ENCODE measurements around the gene TGFB1I1.
A peak's percentile ranks its signal among the peaks of the same experiment; 100 is the strongest.

TGFB1I1 gene

GRCh38 chr16:31453255-31454204 lies 18.4 kb upstream of the TGFB1I1 start:
- no peak for DNase-seq

DNA sequence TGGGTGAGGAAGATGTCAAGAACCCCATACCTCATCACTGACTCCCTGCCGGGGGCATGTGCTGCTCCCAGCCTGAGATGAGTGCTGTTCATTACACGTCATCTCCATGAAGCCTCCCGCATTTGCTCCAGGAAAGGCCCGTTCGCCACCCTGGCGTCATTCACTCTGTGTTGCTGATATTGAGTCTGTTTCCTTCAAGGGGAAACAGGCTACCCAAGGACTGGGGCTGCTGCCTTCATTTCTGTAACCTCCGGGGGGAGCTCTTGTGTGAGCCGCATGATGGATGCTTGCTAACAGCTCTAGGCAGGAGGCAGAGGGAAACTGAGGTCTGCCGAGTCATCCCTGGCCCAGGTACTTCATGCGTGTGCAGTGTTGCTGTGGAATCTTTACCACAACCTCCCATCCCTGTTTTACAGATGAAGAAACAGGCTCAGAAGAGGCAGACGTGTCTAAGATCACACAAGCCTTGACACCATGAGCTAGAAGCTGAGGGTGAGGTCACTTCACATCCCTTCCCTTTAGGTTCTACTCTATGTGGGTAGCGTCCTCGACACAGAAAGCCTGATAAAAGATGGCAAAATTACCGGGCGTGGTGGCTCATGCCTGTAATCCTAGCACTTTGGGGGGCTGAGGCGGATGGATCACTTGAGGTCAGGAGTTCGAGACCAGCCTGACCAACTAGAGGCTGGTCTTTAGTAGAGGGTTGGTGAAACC lies 16.2 kb upstream of the TGFB1I1 start:
- no peak for DNase-seq

DNA sequence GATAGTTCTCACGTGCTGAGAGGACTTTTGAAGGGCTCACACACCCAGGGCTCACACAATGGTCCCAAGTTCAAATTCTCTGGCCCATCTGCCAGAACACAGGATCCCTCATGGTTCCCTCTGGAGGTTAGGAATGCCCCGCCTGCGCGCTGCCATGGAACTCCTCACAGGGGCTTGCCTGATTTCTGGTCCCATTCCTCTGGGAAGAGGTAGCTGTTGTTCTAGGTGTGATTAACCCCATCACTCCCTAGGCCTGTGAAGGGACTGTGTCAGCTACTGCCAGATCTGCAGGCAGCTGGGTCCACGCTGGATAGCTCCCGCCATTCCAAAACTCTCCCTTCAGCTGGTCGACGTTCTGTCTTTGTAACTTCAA lies 15.0 kb upstream of the TGFB1I1 start:
- no peak for DNase-seq

DNA sequence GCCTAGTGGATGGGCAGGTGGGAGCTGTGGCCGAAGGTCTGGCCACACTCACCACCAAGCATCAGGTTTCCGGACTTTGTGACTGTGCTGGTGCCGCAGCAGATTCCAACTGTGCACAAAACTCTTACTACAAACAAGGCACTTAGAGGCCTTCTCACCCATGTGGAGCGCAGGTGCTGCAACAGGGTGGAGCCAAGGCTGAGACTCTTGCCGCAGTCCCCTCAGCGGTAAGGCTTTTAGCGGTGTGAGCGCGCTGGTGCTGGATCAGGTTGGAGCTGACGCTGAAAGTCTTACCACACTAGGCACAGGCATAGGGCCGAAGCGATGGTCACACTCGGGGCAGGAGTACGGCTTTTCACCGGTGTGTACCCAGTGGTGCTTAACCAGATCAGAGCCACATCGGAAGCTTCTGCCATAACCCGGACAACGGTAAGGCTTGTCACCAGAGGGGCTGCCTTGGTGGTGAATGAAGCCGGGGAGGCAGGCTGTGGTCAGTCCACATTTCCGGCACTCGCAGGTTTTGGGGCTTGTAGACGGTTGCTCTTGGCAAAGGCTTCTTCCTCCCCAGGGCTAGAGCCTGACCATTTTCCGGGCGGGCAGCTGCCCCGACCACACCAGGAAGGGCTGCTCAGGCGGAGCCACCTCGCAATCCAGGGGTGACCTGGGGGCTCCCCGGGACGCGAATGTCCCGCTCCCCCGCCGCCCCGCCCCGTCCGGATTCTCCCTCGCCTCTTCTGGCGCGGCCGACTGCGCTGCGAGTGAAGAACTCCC lies 13.7 kb upstream of the TGFB1I1 start:
- peak; percentile 23 for DNase-seq

DNA sequence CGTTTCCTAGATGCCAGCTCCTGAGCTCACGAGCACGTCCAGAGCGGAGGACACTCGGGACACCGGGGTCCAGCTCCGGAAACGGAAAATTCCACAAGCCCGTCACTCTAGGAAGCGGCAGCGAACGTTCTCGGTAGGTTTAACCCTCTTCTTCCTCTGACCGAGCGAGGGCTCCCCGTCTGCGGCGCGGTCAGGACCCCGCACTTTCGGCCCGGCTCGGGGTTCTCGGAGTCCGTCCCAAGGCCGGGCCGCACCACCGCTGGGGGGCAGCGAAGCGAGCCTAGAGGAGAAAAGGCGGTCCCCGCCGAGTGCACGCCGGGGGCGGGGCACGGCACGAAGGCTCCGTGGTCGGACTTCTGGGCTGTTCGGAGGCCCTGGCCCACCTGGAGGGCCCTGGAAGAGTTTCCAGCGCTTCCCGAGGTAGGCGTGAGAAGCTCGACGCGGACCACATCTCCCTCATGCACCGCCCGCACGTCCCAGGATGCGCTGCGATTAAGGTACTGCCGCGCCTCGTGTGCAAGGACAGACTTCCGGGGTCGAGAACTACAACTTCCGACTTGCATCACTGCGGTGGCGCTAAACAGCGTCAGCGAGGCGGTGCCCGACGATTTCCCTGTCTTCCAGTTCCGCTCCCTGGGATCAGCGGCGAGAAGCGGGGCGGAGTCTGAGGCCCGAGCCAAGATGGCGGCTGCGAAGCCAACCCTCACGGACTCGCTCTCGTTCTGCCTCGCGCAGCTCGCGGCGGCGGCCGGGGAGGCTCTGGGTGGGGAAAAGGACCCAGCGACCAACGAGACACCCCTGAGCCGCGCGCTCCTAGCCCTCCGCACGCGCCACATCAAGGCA lies 12.9 kb upstream of the TGFB1I1 start, which contains the start of gene ARMC5:
TSS of gene ARMC5 (plus strand) at position 658 of the 843 bp plus-strand sequence. CDS start at position 682, 24 bp downstream.
- peak; percentile 89 for DNase-seq

DNA sequence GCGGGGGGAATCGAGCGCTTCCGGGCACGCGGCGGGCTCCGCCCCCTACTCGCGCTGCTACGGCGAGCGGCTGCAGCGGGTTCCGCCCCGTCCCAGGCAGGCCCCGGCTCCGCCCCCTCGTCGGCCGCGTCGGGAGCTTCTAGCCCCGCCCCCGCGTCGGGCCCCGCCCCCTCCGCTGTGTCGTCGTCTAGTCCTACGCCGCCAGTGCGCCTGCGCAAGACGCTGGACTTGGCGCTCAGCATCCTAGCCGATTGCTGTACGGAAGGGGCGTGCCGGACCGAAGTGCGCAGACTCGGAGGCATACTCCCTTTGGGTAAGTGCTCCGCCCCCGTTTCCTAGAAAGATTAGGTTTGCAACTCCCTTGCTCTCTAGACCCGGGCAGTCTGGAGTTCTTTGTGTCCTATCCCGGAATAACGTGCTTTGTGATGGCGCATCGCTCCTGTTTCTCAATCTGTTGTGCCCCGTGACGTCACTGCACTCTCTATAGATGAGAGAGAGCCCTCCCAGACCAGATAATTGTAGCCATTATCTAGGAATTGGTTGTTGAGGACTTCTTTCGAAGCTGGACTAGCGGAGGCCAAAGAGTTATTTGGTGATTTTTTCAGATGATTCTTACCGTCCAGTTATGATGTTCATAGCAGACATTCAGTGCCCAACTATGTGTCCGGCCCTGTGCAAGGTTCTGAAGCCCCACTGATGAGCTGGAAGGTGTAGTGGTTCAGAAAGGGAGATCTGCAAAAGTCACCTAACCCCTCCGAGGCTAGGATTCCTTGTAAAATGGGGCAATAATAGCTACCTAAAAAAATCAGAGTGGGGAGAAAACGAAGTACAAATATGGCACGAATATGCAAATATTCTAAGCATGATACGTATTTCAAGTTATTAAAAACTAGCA lies 12.0 kb upstream of the TGFB1I1 start:
- DNase-seq: peak; percentile 97

- peak; percentile 11 for DNase-seq
These were observed 11.4 kb upstream of the TGFB1I1 start for GRCh38 chr16:31460582-31461002.

DNA sequence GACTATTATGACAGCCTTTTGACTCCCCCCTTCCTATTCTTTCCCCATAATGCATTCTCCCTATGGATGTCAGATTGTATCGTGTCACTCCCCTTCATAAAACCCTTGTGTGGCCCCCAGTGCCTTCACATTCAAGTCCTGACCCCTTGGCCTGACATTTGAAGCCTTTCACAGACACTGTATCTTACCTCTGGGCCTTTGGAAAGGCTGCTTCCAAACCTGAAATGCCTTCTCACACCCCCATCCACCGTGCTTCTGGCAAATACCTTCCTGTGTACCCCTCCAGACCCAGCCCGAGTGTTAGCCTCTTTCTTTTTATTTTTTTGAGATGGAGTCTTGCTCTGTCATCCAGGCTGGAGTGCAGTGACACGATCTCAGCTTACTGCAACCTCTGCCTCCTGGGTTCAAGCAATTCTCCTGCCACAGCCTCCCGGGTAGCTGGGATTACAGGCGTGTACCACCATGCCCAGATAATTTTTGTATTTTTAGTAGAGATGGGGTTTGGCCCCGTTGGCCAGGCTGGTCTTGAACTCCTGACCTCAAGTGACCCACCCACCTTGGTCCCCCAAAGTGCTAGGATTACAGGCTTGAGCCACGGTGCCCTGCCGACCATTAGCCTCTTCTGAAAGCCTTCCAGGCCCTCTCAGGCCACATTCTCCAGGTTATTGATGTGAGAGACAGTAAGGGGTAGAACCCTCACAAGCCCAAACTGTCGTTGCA lies 10.6 kb upstream of the TGFB1I1 start:
- DNase-seq: no peak

DNA sequence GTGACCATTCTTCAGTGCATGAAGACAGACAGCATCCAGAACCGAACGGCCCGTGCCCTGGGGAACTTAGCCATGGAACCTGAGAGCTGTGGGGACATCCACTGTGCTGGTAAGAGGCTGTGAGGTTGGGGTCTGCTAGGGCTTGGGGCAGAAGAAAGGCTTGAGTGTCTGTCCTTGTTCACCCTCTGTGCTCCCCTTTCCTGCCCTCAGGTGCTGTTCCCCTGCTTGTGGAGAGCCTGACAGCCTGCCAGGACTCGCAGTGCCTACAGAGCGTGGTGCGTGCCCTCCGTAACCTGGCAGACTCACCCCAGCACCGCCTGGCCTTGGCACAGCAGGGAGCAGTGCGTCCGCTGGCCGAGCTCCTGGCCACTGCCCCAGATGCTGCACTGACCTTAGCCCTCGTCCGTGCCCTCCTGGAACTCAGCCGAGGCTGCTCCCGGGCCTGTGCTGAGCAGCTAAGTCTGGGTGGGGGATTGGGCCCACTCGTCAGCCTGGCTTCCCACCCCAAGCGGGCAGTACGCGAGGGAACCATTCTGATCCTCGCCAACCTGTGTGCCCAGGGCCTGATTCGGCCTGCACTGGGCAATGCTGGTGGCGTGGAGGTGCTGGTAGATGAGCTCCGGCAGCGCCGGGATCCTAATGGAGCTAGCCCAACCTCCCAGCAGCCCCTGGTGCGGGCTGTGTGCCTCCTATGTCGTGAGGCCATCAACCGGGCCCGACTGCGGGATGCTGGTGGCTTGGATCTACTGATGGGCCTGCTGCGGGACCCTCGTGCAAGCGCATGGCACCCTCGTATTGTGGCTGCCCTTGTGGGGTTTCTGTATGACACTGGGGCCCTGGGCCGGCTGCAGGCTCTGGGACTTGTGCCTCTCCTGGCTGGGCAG lies 9.8 kb upstream of the TGFB1I1 start:
- DNase-seq: no peak

DNA sequence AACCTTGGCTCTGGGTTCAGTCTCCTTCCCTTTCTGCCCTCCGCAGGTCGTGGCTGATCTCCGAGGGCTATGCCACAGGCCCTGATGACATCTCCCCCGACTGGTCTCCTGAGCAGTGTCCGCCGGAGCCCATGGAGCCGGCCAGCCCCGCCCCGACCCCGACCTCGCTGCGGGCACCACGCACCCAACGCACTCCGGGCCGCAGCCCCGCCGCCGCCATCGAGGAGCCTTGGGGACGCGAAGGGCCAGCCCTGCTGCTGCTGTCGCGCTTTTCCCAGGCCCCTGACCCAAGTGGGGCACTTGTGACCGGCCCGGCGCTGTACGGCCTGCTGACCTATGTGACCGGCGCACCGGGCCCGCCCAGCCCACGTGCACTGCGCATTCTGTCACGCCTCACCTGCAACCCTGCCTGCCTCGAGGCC lies 7.6 kb upstream of the TGFB1I1 start:
- DNase-seq: no peak

DNA sequence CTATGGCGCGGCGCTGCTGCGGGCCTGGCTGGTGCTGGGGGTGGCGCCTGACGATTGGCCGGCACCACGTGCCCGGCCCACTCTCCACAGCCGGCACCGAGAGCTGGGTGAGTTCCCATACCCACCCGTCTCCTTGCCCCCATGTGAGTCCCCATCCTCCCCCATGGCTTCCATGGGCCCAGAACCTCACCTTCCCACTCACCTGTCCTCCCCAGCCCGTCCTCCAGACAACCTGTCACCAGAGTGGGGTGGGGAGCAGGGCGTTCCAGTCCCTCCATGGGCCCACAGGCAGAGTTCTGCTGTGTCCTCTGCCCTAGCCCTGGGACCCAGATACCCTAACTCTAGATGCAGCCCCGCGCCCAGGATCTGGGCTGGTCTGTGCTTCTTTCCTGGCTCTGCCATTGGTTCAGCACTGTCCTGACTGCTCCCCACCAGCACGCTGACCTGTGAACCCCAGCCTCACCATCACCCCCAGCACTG lies 7.1 kb upstream of the TGFB1I1 start:
- DNase-seq: no peak

DNA sequence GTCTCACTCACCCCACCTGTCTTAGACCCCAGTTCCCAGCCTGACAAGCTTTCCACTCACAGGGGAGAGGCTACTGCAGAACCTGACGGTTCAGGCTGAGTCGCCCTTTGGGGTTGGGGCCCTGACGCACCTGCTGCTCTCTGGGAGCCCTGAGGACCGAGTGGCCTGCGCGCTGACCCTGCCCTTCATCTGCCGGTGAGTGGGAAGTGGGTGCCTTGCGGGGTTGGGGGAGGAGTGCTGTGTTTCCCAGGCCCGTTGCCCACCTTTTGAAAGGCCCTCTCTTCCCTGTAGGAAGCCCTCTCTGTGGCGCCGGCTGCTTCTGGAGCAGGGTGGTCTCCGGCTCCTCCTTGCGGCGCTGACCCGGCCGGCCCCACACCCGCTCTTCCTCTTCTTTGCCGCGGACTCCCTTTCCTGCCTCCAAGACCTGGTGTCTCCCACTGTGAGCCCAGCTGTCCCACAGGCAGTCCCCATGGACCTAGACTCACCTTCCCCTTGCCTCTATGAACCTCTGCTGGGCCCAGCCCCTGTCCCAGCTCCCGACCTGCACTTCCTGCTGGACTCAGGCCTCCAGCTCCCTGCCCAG lies 6.1 kb upstream of the TGFB1I1 start:
- no peak for DNase-seq

- DNase-seq: no peak
These were observed 5.5 kb upstream of the TGFB1I1 start for GRCh38 chr16:31466381-31466841.

GRCh38 chr16:31467151-31467773 lies 4.7 kb upstream of the TGFB1I1 start:
- DNase-seq: no peak

DNA sequence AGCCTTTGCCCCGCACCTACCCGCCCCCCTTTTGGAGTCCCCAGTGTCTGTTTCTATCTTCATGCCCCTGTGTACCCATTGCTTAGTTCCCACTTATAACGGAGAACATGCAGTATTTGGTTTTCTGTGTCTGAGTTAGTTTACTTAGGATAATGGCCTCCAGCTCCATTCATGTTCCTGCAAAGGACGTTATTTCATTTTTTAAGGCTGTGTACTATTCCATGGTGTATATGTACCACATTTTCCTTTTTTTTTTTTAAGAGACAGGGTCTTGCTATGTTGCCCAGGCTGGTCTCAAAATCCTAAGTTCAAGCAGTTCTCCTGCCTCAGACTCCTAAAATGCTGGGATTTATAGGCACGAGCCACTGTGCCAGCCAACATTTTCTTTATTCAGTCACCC lies 4.1 kb upstream of the TGFB1I1 start:
- DNase-seq: no peak

DNA sequence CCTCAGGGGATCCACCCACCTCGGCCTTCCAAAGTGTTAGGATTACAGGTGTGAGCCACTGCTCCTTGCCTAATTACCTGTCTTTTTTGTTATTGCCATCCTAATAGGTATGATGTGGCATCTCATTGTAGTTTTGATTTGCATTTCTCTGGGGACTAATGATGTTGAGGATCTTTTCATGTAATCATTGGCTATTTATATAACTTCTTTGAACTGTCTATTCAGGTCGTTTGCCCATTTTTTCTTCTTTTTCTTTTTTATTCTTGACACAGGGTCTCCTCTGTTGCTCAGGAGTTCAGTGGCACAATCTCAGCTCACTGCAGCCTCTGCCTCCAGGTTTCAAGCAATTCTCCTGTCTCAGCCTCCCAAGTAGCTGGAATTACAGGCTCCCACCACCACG lies 1.3 kb upstream of the TGFB1I1 start:
- no peak for DNase-seq

GRCh38 chr16:31471241-31471874 lies 594 bp upstream of the TGFB1I1 start:
- DNase-seq: no peak

Data from kidney glomerular epithelial cell (primary cell).